Suprapubic skin (tissue), 4 donors: Measurements from ENCODE around the gene LIPC. TPM values are rescaled to one million over a fixed set of nuclear protein-coding genes. Genes with fewer than 3 reads are reported as not detected.

Experiments used
- DNase-seq, 2 donors: peaks; one replicate each; pipeline ENCODE4 v3.0.0-alpha.2; 2019; ENCODE audit warnings: low spot score in 2 of 2
- H3K27ac ChIP-seq: fragments of 200-600 bp; sonication (generic); one replicate; pipeline ENCODE4 v1.5.1; 2019
- H3K27me3 ChIP-seq: fragments of 200-600 bp; sonication (generic); one replicate; pipeline ENCODE4 v1.5.1; 2019
- H3K36me3 ChIP-seq: fragments of 200-600 bp; sonication (generic); one replicate; pipeline ENCODE4 v1.5.1; 2019
- H3K4me1 ChIP-seq: fragments of 200-600 bp; sonication (generic); one replicate; pipeline ENCODE4 v1.5.1; 2019
- H3K4me3 ChIP-seq: fragments of 200-600 bp; sonication (generic); one replicate; pipeline ENCODE4 v1.5.1; 2019; ENCODE audit warnings: mild to moderate bottlenecking
- H3K9me3 ChIP-seq: fragments of 200-600 bp; sonication (generic); one replicate; pipeline ENCODE4 v1.5.1; 2019
- CTCF ChIP-seq, 2 donors: fragments of 200-600 bp in 1 of 2; fragments of 450-650 bp in 1 of 2; sonication (generic) in 1 of 2; IDR thresholded peaks; one replicate each; pipeline ENCODE4 v1.5.1; 2016 to 2019; ENCODE audit warnings: antibody characterized with exemption in 2 of 2, mild to moderate bottlenecking in 1 of 2, moderate library complexity in 1 of 2
- EP300 ChIP-seq: sonication (generic); formaldehyde crosslinking; IDR thresholded peaks from one replicate; pipeline ENCODE4 v1.6.1; 2017; ENCODE audit warnings: antibody characterized with exemption
- POLR2A ChIP-seq, 2 donors: fragments of 450-650 bp; IDR thresholded peaks; one replicate each; pipeline ENCODE4 v1.6.1; 2017; ENCODE audit warnings: antibody characterized with exemption in 2 of 2, mild to moderate bottlenecking in 2 of 2, moderate library complexity in 2 of 2
- POLR2AphosphoS5 ChIP-seq, 3 donors: sonication (generic); formaldehyde crosslinking; IDR thresholded peaks; one replicate each; pipeline ENCODE4 v1.6.1; 2017; ENCODE audit warnings: antibody characterized with exemption in 3 of 3
- WGBS: methylation state at CpG from one replicate; pipeline ENCODE4 v1.1.5; 2018; 5-methylcytosine and 5-hydroxymethylcytosine counted together
- total RNA-seq, 4 donors: library from RNA; depleted of rRNA; stranded (reverse); fragments of >200 nt; gene quantifications; one replicate each; pipeline ENCODE4 v1.1.0, GENCODE V29; 2016

The LIPC gene
- total RNA-seq, 4 donors from 2014 or later = 0.26 to 0.96 TPM; not detected in 2

GRCh38 chr15:58460872-58461271, 29.1 kb downstream of the LIPC start:
- DNase-seq = no peak
- peaks cover 11% of the 10 kb centered on the region for H3K4me1 ChIP-seq
- no peak overlapping the region for H3K4me3 ChIP-seq
- TF ChIP-seq POLR2A (IDR thresholded peaks at IDR 0.05) (no peak), EP300 (no peak), POLR2AphosphoS5 (IDR thresholded peaks at IDR 0.05) (no peak), CTCF (IDR thresholded peaks at IDR 0.05) (no peak)
- H3K9me3 ChIP-seq = no peaks in the 10 kb centered on the region
- no peaks in the 10 kb centered on the region for H3K36me3 ChIP-seq
- 87% methylated on average over 3 of the region's 3 CpGs for WGBS
- H3K27me3 ChIP-seq = no peaks in the 10 kb centered on the region
- H3K27ac ChIP-seq = no peak overlapping the region

DNA sequence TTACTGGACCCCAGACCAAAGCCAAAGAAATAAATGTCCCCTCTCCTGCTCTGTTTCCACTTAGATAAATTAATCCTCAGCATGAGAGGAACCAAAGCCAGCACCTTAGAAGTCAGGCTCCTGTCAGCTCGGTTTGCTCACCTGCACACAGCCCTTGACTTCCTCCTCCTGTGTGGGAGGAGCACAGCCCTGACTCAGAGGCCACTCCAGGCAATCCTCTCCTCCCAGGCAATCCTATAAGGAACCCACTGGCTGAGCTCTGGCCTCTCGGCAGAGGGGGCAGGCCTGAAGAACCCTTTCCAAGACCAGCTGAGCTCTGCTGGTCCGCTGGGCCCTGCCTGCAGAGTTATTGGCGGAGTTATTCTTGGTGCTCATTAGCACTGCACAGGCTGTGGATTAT, 30.8 kb downstream of the LIPC start:
- no peaks in the 10 kb centered on the region for H3K27me3 ChIP-seq
- no peak for DNase-seq
- H3K9me3 ChIP-seq = no peaks in the 10 kb centered on the region
- H3K4me1 ChIP-seq = peaks cover 11% of the 10 kb centered on the region
- H3K36me3 ChIP-seq = no peaks in the 10 kb centered on the region
- no peak overlapping the region for H3K27ac ChIP-seq
- H3K4me3 ChIP-seq = no peak overlapping the region
- TF ChIP-seq POLR2AphosphoS5 (IDR thresholded peaks at IDR 0.05) (no peak), POLR2A (IDR thresholded peaks at IDR 0.05) (no peak), CTCF (IDR thresholded peaks at IDR 0.05) (no peak), EP300 (no peak)
- 79% methylated on average over 4 of the region's 4 CpGs for WGBS

DNA sequence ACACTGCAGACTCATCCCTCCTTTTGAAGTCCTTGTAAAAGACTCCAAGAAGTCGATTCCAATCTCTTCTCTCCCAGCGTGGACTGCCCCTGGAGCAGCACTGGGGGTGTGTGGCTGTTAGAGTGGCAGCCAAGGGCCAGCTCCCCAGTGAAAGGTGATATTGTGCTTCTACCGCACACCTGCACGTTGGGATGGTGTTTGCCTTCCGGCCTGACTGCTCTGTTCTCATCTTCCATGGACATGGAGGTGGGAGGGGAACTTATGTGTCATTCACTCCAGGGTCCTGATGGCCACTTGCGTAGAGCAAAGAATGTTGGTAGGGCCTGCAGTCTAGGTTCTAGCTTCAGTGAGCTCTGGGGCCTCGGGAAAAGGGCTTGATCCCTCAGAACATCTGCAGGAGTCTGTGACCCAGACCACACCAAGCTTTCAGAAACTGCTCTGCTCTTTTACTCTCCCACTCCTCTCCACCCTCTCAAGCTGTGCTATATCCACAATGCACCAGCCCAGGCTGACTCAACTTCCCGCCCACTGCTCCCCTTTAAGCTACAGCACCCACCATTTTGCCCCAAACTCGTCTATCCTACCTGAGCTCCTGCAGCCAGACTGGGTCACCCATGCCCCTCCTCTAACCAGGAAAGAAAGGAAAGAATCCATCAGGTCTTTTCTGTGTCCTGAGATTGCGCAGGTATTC, 31.3 kb downstream of the LIPC start:
- no peak overlapping the region for H3K27ac ChIP-seq
- WGBS = 82% methylated on average over 9 of the region's 10 CpGs
- H3K27me3 ChIP-seq = no peaks in the 10 kb centered on the region
- no peaks in the 10 kb centered on the region for H3K36me3 ChIP-seq
- no peaks in the 10 kb centered on the region for H3K9me3 ChIP-seq
- H3K4me3 ChIP-seq = no peak overlapping the region
- H3K4me1 ChIP-seq = peaks cover 11% of the 10 kb centered on the region
- TF ChIP-seq POLR2A (IDR thresholded peaks at IDR 0.05) = no peak
- TF ChIP-seq CTCF (IDR thresholded peaks at IDR 0.05) = no peak
- no peak for DNase-seq

DNA sequence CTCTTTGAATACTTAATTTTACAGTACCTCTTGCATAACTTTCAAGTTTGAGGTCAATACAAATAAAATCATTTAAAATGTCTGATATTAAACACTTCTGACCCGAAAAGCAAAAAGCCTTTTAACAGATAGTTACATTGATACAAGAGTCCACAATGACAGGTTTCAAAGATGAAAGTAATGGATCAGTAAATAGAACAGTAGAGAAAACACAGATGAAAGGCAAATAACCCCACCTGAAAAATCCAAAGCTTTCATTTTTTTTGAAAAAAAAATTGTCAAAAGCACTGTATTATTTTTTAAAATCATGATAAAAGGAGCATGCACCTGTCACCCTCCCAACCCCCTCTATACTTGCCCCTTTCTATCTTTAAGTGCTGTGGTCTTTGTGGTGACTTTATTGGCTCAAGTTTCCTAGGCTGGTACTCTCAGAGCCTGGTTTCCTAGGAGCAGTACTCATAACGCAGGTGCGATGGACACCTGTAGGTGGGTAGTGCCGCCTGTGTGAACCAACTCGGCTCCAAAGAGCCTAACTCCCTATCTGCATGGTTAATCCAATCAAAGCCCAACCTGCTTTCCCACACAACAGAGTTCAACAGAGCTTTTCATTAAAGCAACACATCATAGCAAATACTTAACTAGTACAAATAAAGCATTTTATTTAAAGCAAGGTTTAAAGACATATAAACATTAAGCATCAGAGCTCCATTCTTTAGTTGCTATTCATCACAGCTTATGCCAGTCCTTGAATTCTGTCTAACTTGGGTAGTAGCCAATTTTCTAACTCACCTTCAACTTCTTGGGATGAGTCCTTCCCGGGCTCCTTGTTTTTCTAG, 32.2 kb downstream of the LIPC start:
- 89% methylated on average over 6 of the region's 6 CpGs for WGBS
- TF ChIP-seq CTCF (IDR thresholded peaks at IDR 0.05) = no peak
- TF ChIP-seq POLR2AphosphoS5 (IDR thresholded peaks at IDR 0.05) = no peak
- TF ChIP-seq EP300 = no peak
- no peak for TF ChIP-seq POLR2A (IDR thresholded peaks at IDR 0.05)
- H3K27ac ChIP-seq = no peak overlapping the region
- no peak overlapping the region for H3K4me3 ChIP-seq
- peaks cover 9% of the 10 kb centered on the region for H3K4me1 ChIP-seq
- no peaks in the 10 kb centered on the region for H3K36me3 ChIP-seq
- H3K27me3 ChIP-seq = no peaks in the 10 kb centered on the region
- no peaks in the 10 kb centered on the region for H3K9me3 ChIP-seq
- DNase-seq = no peak

DNA sequence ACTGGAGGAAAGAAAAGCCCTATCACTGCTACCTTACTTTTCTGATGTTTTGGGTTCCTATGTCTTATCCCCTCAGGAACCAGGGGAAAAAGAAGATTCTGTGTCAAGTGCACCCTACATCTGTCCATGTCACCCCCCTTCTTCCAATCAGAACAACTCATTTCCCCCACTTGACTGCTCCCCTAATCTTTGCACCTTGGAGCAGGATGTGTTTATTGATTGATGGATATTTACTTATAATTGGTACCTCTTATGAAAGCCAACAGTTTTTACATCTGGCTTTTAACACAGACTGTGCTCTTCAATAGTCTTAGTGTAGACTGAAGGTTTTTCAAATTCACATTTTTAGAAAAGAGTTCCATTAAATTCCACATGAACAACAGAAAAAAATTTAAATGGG, 33.3 kb downstream of the LIPC start:
- Histone ChIP-seq H3K27ac (no peak overlapping the region), H3K4me3 (no peak overlapping the region), H3K4me1 (peaks cover 1% of the 10 kb centered on the region), H3K27me3 (no peaks in the 10 kb centered on the region), H3K9me3 (no peaks in the 10 kb centered on the region), H3K36me3 (no peaks in the 10 kb centered on the region)
- TF ChIP-seq CTCF (IDR thresholded peaks at IDR 0.05) (no peak), POLR2AphosphoS5 (IDR thresholded peaks at IDR 0.05) (no peak)
- DNase-seq = no peak
